HG03457 (cell line): ENCODE results near the gene SLC39A10.

Source experiments
- ATAC-seq: cut with Tn5 transposase; IDR thresholded peaks from one replicate; pipeline ENCODE4 v1.9.1; 2021; ENCODE audit warnings: moderate number of reproducible peaks; ENCODE audit not compliant: unreplicated experiment

SLC39A10 gene, protein sequence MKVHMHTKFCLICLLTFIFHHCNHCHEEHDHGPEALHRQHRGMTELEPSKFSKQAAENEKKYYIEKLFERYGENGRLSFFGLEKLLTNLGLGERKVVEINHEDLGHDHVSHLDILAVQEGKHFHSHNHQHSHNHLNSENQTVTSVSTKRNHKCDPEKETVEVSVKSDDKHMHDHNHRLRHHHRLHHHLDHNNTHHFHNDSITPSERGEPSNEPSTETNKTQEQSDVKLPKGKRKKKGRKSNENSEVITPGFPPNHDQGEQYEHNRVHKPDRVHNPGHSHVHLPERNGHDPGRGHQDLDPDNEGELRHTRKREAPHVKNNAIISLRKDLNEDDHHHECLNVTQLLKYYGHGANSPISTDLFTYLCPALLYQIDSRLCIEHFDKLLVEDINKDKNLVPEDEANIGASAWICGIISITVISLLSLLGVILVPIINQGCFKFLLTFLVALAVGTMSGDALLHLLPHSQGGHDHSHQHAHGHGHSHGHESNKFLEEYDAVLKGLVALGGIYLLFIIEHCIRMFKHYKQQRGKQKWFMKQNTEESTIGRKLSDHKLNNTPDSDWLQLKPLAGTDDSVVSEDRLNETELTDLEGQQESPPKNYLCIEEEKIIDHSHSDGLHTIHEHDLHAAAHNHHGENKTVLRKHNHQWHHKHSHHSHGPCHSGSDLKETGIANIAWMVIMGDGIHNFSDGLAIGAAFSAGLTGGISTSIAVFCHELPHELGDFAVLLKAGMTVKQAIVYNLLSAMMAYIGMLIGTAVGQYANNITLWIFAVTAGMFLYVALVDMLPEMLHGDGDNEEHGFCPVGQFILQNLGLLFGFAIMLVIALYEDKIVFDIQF

DNA sequence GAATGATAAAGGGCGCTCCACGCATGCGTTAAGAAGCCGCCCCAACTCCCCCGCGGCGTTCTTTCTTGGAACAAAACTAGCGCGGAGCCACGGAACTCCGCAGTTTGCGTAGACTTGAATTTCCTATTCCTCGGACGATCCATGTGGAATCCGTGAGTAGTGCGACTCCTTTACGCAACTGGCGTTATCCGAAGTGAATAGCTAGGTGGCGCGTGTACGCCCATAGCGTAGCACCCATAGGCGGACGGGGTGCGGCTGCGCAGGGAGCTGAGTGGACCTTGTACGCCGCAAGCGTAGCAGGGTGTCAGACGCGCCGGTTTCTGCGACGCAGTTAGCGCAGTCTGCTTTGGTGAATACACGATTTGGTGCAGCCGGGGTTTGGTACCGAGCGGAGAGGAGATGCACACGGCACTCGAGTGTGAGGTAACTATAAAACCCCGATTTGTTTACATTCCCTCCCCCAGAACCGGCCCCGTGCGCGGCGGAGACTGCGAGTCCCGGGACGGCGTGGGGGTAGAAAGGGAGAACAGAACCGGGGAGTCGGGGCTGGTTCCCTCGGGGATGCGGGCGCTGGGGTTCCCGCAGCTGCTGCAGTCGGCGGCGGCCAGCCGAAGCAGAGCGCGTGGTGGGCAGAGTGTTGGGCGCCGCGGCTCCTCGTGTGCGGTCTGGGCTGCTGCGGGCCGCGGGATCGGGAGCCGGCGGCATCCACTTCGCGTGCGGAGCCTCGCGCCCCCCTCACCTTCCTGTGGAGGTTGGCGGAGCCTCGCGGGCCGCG, at the start of gene SLC39A10:
Gene SLC39A10, plus strand, starts transcription at position 368 of the 775 bp plus-strand sequence. CDS start 22,817 bp downstream, outside the sequence.
- ATAC-seq: peak; percentile 70

DNA sequence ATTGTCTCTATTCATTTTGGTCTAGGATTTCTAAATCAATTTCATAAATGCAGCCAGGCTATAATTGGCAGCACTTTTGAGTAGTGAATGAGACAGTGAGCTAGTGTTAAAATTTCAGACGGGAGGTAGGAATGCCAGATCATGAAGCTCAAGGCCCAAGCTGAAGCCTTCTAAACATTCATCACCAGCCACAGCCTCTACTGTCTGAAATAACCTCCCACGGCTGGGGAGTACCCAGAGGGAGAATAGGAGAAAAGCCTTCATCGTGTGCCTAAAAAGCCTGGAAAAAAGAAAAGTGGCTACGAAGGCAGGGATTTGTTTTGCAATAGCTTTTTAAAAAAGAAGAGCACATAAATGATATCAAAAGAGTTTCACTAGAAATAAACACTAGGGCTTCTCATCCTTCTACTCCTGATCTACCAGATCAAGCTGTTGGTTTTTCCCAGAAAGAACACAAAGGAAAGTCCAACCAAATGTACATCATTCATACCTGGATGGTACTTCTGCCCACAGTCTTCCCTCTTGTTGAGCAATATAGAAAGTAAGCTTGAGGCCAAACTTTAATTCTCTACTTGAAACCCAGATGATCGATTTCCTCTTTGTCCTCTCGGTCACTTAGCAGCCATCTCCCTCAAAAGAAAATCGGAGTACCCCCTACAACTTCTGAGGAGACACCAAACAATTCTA, 48.1 kb upstream of the SLC39A10 start:
- no peak for ATAC-seq

DNA sequence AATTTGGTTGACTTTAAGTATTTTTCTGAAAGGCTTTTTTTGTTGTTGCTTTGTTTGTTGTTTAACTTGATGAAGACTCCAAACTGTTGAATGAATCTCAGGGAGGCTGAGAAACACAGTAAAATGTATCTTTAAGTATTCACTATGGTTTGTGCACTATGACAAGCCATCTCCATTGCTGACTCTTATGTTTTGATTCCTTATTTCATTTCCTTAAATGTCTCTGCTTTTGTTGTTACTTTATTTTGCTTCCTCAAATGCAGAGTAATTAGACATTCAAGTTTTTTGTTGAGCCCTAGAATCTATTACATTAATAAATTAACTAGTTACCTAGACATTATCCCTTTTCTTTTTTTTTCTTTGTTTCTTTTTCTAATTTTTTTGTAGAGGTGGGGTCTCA, 46.3 kb upstream of the SLC39A10 start:
- ATAC-seq: no peak

DNA sequence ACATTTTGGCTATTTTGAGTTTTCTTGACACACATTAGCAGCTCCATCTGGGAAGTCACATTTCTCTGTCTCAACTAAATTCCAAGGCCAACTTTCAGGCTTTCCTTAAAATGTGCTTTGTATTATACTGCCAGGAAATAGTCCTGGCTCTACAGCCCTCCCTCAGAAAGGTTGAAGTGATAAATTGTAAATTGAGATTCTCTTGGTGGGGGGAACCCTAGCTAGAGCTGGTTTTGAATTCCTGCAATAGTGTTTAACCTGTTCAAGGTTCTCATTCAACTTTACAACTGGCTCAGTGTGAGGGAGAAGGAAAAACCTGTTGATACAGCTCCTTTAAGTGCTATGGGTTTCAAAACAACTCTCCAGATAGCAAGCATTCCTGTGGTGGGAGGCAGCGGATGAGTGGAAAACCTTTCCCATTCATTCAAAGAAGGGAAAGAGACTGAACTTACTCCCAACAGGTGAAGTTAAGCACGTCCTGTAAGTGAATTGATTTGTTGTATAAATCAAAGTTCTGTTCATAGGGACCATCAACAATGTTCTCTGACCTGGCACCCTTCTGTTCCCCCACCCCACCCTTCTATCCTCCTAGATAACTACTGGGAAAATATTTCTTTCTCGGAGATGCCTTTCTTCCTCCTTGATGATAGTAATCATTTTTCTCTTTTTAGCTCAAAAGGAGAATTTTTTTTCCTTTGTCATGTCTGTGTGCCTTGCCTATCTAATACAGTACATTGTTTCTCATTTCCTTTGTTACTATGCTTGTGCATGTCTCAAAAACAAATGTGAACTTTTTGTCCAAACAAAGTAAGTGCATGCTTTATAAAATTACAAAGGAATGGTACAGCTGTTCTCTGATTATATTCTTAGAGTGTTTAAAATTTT, 44.2 kb upstream of the SLC39A10 start:
- ATAC-seq: no peak

DNA sequence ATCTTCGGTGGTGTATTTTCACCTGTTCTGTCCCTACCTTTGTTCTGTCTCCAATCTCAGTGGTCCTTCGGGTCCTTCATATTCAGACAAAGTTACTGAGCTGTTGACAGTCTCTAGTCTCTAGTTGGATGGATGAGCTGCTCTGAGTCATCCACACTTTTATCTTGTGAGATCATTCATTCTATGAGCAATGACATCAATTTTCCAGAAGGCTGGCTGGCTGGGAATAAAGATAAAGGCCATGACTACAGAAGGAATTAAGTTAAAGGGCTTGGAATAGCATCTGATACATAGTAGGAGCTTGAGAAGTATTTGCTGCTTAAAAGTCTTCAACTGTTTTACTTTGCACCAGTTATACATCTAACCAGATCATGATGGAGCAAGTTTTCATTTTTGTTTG, 43.1 kb upstream of the SLC39A10 start:
- ATAC-seq: no peak

DNA sequence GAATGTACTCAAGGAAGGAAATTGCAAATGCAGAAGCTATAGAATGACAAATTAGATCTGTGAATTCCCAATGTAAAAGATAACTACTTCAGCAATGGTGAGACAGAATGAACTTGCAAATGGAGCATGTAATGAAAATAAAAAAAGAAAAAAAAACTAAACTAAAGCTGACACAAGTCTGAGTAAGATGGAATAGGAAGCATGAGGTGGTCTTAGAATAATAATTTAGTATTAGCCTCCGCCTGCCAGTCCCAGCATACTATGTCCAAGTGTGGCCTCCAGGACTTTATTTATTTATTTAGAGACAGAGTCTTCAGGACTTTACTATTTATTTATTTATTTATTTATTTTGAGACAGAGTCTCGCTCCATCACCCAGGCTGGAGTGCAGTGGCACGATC, 37.4 kb upstream of the SLC39A10 start:
- ATAC-seq: no peak

DNA sequence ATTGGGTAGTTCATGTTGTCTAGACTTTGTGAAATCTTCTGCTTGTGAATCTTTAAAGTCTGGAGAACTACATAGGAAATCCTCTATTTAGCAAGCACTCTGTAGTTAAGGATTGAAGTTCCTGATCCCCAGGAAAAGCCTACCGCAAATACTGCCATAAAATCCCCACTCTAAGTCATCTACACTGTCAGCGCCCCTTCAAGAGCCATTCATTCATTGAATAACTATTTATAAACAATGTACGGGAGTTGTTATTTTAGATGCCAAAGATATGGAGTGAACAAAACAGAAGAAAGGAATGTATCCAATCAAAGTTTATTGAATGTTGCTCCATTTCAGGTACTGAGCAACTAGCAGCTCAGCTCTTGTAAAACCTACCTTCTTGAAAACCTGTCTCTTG, 36.5 kb upstream of the SLC39A10 start:
- no peak for ATAC-seq

DNA sequence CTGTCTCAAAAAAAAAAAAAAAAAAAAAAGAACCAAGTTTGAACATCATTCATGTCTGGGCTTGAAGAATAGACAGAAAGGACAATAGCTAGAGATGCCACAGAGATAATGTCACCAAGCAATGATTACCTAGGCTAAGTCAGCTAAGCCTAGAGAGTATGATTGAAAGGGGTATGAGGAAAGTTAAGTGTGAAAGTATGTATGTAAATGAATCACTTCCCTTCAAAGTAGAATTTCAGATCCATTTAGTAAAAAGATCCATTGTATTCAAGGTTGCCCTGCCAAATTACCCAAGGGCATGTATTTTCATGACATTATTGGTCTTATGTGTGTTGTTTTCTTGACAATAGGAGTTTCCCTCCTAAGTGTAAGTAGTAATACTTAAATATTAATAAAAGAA, 34.1 kb upstream of the SLC39A10 start:
- no peak for ATAC-seq

DNA sequence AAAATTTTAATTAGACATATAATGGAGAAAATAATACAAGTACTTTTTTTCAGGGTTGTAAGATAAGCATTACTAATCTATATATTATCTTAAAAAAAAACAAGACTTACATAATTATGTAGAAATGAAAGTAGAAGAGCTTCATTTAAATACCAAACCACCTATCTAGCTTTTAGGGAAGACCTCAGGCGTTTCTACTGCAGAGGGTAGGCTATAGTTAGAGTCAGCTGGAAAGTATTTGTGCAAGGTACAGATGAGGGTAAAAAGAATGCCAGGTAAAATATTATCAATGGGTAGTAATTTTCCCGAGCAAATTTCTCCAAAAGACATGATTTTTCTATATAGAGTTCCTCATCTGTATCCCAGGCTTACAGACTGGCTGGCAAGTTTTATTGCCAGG, 30.5 kb upstream of the SLC39A10 start:
- ATAC-seq: no peak

DNA sequence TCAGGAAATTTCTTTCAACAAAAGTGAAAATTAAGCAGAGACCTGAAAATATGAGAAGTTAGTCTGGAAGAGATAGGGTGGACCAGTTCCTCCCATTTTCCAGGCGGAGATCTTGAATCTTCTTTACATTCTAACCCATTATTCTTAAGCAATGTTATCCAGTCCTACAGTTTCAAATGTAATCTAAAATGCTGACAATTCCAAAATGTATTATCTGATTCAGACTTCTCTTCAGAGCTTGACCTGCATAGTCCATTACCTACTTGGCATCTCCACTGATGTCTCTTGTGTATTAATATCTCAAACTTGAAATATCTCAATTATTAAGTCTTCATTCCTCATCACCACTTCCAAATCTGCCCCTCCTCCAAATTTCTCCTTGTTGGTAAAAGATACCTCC, 28.4 kb upstream of the SLC39A10 start:
- ATAC-seq: no peak

DNA sequence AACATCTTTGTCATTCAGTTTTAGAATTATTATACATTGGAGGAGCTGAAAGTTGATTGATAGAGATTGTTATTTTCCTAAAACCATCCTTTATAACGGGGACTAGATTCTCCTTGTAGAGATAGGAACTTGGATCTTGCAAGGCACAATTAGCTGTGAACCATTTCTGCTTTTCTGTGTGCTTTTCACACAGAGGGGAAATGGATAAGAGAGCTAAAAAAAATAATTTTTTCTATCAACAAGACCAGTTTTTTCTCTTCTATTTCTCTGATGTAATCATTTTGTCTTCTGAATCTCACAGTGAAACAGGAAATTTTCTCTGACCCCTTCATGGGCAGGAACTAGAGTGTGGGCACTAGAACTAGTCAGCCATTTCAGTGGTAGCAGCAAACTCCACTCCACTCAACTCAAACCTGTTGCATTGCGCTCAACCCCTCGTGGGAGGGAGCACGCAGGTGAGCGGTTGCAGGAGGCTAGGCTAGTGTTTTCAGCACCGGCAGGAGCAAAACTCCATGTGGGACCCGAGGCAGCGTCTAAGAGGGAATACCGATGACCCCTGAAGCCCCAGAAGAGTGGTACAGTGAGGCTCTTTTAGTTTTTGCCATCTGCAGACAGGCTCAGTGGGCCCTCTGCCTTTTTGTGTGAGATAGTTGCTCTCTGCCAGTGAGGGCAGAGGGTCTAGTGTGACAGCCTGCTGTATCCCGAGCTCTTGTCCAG, 24.0 kb upstream of the SLC39A10 start:
- ATAC-seq: no peak

DNA sequence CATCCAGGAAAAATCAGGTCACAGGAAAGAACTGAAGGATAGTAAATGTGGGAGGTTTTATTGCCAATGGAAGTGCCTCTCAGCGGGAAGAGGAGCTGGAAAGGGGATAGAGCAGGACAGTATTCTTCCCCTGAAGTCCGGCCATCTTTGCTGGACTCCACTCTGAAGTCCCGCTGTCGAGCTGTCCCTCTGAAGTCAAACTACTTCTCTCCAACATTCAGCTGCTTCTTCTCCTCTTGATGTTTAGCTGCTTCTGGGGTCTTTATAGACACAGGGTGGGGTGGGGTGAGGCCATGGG, 23.5 kb upstream of the SLC39A10 start:
- no peak for ATAC-seq

DNA sequence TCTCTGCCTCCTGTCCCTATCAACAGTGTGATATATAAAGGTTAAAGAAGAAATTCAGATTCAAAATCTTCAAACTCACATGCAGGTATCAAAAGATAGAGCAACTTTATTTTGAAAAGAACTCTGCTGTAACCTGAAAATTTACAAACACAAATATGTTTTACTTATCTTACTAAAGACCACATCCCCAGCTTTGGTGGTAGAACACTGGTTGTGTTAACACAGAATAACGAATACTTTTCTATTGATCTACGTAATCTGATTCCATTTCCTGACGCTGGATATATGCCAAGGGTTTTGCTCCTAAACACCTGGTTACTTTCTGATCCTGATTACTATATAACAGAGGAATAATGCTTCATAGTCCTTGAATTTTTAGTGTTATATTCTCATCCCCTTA, 23.1 kb upstream of the SLC39A10 start:
- ATAC-seq: no peak

DNA sequence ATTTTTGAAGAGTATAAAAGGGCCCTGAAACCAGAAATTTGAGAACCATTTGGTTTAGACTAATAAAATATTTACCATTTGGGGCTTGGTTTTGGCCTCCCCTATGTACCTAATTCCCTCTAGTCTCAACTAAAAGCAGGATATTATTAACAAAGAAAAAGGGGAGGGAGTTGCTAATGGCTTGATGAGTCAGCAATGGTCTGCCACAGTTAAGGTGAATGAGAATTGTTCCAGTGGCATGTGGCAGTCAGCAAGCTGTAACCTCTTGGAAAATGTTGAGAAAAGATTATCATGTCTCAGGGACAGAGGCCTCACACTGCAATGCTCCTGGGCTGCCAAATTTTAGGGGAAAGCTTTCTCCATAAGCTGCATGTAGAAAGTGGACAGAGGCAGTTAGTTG, 20.1 kb upstream of the SLC39A10 start:
- no peak for ATAC-seq

DNA sequence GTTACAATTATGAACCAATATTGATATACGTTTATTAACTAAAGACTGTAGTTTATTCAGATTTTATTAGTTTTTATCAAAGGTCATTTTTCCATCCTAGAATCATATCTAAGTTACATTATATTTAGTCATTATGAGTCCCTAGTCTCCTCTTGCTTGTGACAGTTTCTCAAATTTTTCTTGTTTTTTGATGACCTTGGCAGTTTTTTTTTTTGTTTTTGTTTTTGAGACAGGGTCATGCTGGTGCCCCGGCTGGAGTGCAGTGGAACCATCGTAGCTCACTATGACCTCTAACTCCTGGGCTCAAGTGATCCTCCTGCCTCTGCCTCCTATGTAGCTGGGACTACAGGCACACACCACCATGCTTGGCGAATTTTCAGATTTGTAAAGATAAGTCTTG, 18.3 kb upstream of the SLC39A10 start:
- no peak for ATAC-seq

DNA sequence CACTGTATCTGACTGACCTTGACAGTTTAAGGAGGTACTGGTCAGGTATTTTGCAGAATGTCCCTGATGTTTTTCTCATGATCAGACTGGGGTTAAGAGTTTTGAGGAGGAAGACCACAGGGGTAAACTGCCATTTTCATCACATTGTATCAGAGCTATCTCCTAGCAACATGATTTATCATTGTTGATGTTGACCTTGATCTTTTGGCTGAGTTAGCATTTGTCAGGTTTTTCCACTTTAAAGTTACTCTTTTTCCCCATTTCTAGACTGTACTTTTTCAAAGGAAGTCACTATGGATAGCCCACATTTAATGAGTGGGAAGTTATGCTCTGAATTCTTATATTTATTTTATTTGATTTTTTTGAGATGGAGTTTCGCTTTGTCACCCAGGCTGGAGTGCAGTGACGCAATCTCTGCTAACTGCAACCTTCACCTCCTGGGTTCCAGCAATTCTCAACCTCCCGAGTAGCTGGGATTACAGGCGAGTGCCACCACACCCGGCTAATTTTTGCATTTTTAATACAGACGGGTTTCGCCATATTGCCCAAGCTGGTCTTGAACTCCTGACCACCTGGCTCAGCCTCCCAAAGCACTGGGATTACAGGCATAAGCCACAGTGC, 17.7 kb upstream of the SLC39A10 start:
- no peak for ATAC-seq

DNA sequence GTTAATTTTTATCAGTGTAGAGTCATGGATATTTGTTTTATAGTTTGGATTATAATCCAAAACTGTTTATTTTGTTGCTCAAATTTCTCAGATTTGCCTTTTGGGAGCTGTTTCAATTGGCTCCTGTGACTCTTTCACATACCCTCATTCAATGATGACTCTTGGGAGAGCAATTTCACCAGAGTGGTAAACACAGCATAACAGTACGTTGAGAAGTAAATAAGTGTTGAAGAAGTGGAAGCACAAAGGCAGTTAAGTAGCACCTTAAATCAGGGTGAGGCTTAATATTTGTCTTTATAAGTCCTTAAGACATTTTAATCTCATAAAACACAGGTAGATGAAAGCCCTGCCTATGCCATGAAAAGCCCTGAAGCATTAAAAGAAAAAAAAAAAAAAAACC, 17.1 kb upstream of the SLC39A10 start:
- ATAC-seq: no peak

DNA sequence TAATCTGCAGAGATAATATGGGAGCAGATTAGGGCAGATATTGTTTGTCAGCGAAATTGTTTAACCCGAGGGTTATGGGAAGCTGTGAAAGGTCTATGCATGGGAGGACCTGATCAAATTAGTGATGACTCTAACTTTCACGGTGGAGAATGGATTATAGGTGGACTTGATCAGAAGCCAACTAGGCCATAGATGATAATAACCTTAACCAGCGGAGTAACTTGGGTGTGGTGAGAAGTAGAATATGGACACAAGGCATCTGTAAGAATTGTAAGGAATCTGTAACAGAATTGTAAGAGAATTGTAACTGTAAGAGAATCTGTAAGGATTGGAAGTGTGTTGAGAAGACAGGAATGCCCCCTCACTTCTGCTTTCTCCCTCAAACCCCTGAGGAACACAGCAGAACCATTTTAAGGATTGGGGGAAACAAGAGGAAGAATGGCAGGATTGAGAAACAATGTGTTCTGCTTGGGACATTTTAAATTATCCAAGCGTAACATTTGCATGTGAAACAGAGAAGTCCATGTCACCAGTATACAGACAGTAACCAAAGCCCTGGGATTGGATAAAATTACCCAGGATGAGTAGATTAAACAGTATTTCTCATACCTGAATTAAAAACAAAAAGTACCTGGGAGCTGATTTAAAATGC, 14.9 kb upstream of the SLC39A10 start:
- ATAC-seq: no peak

DNA sequence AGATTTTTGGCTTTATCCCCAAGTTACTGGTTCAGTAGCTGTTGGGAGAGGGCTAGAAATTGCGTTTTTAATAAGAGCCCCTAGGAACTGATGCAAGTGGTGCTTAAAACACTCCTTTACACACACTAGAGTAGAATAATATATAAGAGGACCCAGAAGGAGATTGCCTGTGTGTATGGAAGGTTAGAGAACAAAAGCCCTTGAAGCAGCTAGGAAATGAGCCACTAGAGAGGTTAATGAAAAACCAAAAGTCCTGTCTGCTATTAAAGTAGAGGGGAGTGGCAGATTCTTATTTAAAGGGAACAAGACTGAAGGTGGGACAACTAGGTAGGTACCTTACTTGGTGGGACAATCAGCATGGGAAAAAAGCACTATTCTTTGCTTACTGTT, 14.4 kb upstream of the SLC39A10 start:
- ATAC-seq: no peak
